Natural killer cell (primary cell): ENCODE measurements around the gene RFC1. TPM values are rescaled to one million over a fixed set of nuclear protein-coding genes. Genes with fewer than 3 reads are reported as not detected.

Experiments used
- ATAC-seq, 3 donors: fragments of 150-1000 bp in 2 of 3; fragments of 200-7000 bp in 1 of 3; cut with Tn5 transposase; 1 replicate in 1 of 3; 2 replicates in 2 of 3; pipeline ENCODE4 v1.10.0; 2021; ENCODE audit warnings: mild to moderate bottlenecking in 2 of 3, moderate library complexity in 2 of 3
- DNase-seq, 2 donors: peaks; one replicate each; pipeline versions ENCODE4 v3.0.0 to v3.0.0-alpha.2; 2013 to 2021; ENCODE audit warnings: mixed read lengths in 1 of 2
- H3K27ac ChIP-seq: one replicate; pipeline ENCODE4 v1.5.1; 2013; ENCODE audit warnings: mild to moderate bottlenecking, low read length
- H3K27me3 ChIP-seq: one replicate; pipeline ENCODE4 v1.6.1; 2013; ENCODE audit warnings: low read length; ENCODE audit not compliant: control insufficient read depth, insufficient read depth
- H3K36me3 ChIP-seq: one replicate; pipeline ENCODE4 v1.6.1; 2013; ENCODE audit warnings: low read length; ENCODE audit not compliant: control insufficient read depth, insufficient read depth
- H3K4me1 ChIP-seq: one replicate; pipeline ENCODE4 v1.6.1; 2013; ENCODE audit warnings: low read length; ENCODE audit not compliant: control insufficient read depth, insufficient read depth
- H3K4me3 ChIP-seq: one replicate; pipeline ENCODE4 v1.5.1; 2013; ENCODE audit warnings: low read length
- H3K9me3 ChIP-seq: one replicate; pipeline ENCODE4 v1.6.1; 2013; ENCODE audit warnings: low read length; ENCODE audit not compliant: control insufficient read depth, insufficient read depth
- H3K27ac Mint-ChIP-seq, 2 donors: one replicate each; pipeline ENCODE4 v1.8.0; 2022; ENCODE audit warnings: mild to moderate bottlenecking in 2 of 2, mixed read lengths in 2 of 2, moderate library complexity in 1 of 2
- H3K27me3 Mint-ChIP-seq, 2 donors: one replicate each; pipeline ENCODE4 v1.8.0; 2022; ENCODE audit warnings: low read depth in 2 of 2, mixed read lengths in 2 of 2
- H3K36me3 Mint-ChIP-seq: one replicate; pipeline ENCODE4 v1.8.0; 2022; ENCODE audit warnings: mixed read lengths
- H3K4me1 Mint-ChIP-seq, 2 donors: one replicate each; pipeline ENCODE4 v1.8.0; 2022; ENCODE audit warnings: mixed read lengths in 2 of 2
- H3K4me3 Mint-ChIP-seq: one replicate; pipeline ENCODE4 v1.8.0; 2022; ENCODE audit warnings: mild to moderate bottlenecking, moderate library complexity, mixed read lengths
- H3K9me3 Mint-ChIP-seq, 2 donors: one replicate each; pipeline ENCODE4 v1.8.0; 2022; ENCODE audit warnings: mixed read lengths in 2 of 2
- WGBS: methylation state at CpG from one replicate; pipeline ENCODE4 v1.1.7; 2013; ENCODE audit warnings: missing lambda C conversion rate; ENCODE audit not compliant: insufficient coverage; 5-methylcytosine and 5-hydroxymethylcytosine counted together
- intact Hi-C: fragments of 100-400 bp; cut with micrococcal nuclease; formaldehyde crosslinking; loops from one replicate; pipeline ENCODE4 v1.14.2; 2022
- total RNA-seq, 4 donors: library from RNA; stranded (reverse); fragments of 120-200 nt in 1 of 4; gene quantifications; one replicate each; pipeline versions ENCODE4 v1.2.3 to v1.2.4, GENCODE V29; 2013 to 2022
- TF ChIP-seq, protein P1 (sequence below): fragments of 200-600 bp; IDR thresholded peaks from one replicate; pipeline ENCODE4 v1.8.0; 2022; ENCODE audit warnings: antibody characterized with exemption

Gene RFC1
- total RNA-seq, 3 donors from 2014 or later (not counting 1 experiment from before 2014, with no cell fraction given): 74.6 to 103 (median 84.7) TPM

DNA sequence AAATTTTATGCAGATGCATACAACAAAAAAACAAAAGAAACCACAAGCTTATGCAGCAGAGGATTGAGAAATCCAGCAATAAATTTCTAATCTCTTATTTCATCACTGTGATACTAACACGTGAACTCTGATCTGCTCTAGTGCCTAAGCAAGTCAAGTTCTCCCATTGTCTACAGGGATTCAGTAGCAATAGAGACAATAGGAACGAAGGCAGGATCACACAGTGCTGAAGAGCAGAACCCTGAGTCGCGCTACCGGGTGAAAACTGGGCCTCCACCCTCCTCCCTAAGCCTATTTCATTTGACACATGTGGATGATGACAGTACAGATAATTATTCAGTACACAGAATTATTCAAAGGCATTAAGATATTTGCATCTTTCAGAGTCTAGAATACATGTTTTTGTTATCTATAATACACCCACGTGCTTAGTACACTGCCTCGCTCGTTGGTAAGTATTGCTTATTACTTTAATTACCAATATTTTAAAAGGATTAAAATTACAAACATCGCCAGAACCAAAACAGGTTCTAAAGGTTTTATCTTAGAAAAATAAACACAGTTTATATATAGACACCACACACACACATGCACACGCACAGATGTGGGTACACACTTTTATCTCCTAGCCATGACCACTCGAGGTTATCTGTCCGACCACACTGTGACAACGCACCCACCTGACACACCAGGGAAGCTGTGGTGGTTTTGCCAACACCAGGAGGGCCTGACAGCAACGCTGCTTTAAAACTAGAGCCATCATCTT, 60.1 kb downstream of the RFC1 start:
- TF ChIP-seq, protein P1, sequence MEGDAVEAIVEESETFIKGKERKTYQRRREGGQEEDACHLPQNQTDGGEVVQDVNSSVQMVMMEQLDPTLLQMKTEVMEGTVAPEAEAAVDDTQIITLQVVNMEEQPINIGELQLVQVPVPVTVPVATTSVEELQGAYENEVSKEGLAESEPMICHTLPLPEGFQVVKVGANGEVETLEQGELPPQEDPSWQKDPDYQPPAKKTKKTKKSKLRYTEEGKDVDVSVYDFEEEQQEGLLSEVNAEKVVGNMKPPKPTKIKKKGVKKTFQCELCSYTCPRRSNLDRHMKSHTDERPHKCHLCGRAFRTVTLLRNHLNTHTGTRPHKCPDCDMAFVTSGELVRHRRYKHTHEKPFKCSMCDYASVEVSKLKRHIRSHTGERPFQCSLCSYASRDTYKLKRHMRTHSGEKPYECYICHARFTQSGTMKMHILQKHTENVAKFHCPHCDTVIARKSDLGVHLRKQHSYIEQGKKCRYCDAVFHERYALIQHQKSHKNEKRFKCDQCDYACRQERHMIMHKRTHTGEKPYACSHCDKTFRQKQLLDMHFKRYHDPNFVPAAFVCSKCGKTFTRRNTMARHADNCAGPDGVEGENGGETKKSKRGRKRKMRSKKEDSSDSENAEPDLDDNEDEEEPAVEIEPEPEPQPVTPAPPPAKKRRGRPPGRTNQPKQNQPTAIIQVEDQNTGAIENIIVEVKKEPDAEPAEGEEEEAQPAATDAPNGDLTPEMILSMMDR: no peak
- no peaks in the 10 kb centered on the region for H3K27me3 Mint-ChIP-seq
- Histone ChIP-seq H3K36me3 (peaks cover 64% of the 10 kb centered on the region), H3K4me3 (no peak overlapping the region), H3K9me3 (no peaks in the 10 kb centered on the region), H3K27ac (no peak overlapping the region), H3K27me3 (no peaks in the 10 kb centered on the region), H3K4me1 (no peaks in the 10 kb centered on the region)
- intact Hi-C loops: no loop called here
- WGBS: 57% methylated on average over 11 of the region's 14 CpGs
- ATAC-seq (peak in 1 of 3 donors; percentile 64), DNase-seq (no peak)
- H3K9me3 Mint-ChIP-seq: no peaks in the 10 kb centered on the region
- H3K27ac Mint-ChIP-seq: peak overlapping the region in 1 of 2 donors; percentile 63
- no peak overlapping the region for H3K4me3 Mint-ChIP-seq
- peaks cover 23% of the 10 kb centered on the region for H3K36me3 Mint-ChIP-seq
- H3K4me1 Mint-ChIP-seq: peaks cover 10 to 17% of the 10 kb centered on the region in 2 donors

DNA sequence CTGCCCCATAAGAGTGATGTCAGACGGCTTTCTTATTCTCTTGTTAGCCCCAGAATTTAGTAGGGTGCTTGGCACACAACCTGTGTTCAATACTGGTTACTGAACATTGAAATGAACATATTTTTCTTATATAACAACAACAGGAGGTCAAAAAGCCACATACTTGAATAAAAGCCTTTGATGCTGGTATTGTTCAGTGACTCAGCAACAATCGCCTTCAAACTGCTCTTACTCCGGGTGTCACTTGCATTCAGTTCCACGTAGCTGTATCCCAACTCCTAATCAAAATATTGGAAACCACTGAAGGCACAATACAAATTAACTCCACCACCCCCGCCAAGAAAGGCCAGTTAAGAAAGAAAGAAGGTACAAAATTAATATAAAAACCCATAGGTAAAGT, 61.5 kb downstream of the RFC1 start:
- Histone ChIP-seq H3K4me3 (no peak overlapping the region), H3K4me1 (no peaks in the 10 kb centered on the region), H3K27me3 (no peaks in the 10 kb centered on the region), H3K9me3 (no peaks in the 10 kb centered on the region), H3K36me3 (peaks cover 60% of the 10 kb centered on the region), H3K27ac (no peak overlapping the region)
- Mint-ChIP-seq H3K36me3 (peaks cover 17% of the 10 kb centered on the region), H3K27me3 (no peaks in the 10 kb centered on the region), H3K4me3 (no peak overlapping the region), H3K4me1 (peaks cover 10 to 17% of the 10 kb centered on the region in 2 donors), H3K9me3 (no peaks in the 10 kb centered on the region), H3K27ac (peak overlapping the region in 1 of 2 donors; percentile 28)
- 56% methylated on average over 4 of the region's 5 CpGs for WGBS
- intact Hi-C loops: no loop called here
- TF ChIP-seq, protein P1: no peak
- ATAC-seq (no peak), DNase-seq (no peak)

DNA sequence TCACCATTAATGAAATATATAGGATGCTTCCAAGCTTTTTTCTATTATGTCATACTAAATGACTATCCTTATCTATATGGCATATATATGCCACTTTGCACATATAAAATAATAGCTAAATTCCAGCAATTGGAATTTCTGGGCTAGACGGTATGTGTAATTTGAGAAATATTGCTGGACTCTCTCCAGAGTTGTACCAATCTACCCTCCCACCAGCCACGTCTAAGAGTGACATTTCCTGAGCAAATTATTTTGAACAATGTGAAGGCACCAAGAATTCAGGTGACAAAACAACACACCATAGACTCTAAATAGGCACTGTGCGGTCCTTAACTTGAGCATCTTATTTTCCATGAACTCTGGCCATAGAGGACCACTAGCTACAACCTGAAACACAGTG, 62.3 kb downstream of the RFC1 start:
- intact Hi-C loops: no loop called here
- no peak overlapping the region for H3K27ac ChIP-seq
- no peaks in the 10 kb centered on the region for H3K9me3 ChIP-seq
- H3K36me3 ChIP-seq: peaks cover 59% of the 10 kb centered on the region
- H3K36me3 Mint-ChIP-seq: peaks cover 11% of the 10 kb centered on the region
- no peaks in the 10 kb centered on the region for H3K27me3 Mint-ChIP-seq
- peaks cover 10 to 17% of the 10 kb centered on the region in 2 donors for H3K4me1 Mint-ChIP-seq
- H3K9me3 Mint-ChIP-seq: no peaks in the 10 kb centered on the region
- H3K27ac Mint-ChIP-seq: no peak overlapping the region
- H3K4me1 ChIP-seq: no peaks in the 10 kb centered on the region
- TF ChIP-seq, protein P1: no peak
- no peak for DNase-seq
- no peaks in the 10 kb centered on the region for H3K27me3 ChIP-seq
- H3K4me3 Mint-ChIP-seq: no peak overlapping the region
- no peak overlapping the region for H3K4me3 ChIP-seq
- 86% methylated on average over 2 of the region's 3 CpGs for WGBS
- ATAC-seq: no peak

DNA sequence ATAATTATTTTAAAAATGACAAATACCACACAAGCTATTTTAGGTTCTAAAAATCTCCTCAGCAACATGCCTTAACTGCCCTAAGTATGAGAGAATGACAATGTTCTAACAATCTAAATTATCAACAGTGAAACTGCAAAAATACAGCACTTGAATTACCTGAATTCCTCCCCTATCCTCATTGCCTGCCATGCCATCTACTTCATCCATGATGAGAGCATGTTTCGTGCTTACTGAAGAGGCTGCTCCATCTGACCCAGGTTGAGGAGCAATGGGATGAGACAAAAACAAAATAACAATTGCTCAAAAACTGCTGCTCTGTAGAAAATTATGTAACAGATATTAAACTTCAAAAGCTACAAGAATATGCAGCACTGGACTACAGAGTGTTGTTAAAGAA, 63.3 kb downstream of the RFC1 start:
- ATAC-seq: no peak
- no peaks in the 10 kb centered on the region for H3K9me3 Mint-ChIP-seq
- Histone ChIP-seq H3K27me3 (no peaks in the 10 kb centered on the region), H3K4me3 (no peak overlapping the region), H3K36me3 (peaks cover 59% of the 10 kb centered on the region), H3K9me3 (no peaks in the 10 kb centered on the region), H3K27ac (no peak overlapping the region), H3K4me1 (no peaks in the 10 kb centered on the region)
- H3K4me3 Mint-ChIP-seq: no peak overlapping the region
- TF ChIP-seq, protein P1: no peak
- 100% methylated on average over 1 of the region's 1 CpG for WGBS
- no peak for DNase-seq
- intact Hi-C loops: no loop called here
- no peaks in the 10 kb centered on the region for H3K27me3 Mint-ChIP-seq
- H3K36me3 Mint-ChIP-seq: peaks cover 1% of the 10 kb centered on the region
- no peak overlapping the region for H3K27ac Mint-ChIP-seq
- peaks cover 10 to 12% of the 10 kb centered on the region in 2 donors for H3K4me1 Mint-ChIP-seq
